ENCODE results near the gene SLC22A17.

SLC22A17 gene

GRCh38 chr14:23364164-23365035 is 11.7 kb upstream of the SLC22A17 start:
- Histone ChIP-seq H3K36me3 (ENCODE audit: control insufficient read depth, low read length) (no peaks in the 10 kb centered on the region), H3K4me1 (ENCODE audit: control insufficient read depth, low read length) (no peaks in the 10 kb centered on the region), H3K9me3 (ENCODE audit: control insufficient read depth, insufficient read depth, low read length) (no peaks in the 10 kb centered on the region), H3K79me2 (ENCODE audit: control insufficient read depth, low read length) (no peaks in the 10 kb centered on the region), H3K4me2 (ENCODE audit: low read length) (no peak overlapping the region), H3K4me3 (ENCODE audit: low read length) (no peak overlapping the region), H3K27me3 (ENCODE audit: control insufficient read depth, low read length) (peaks cover 3% of the 10 kb centered on the region; the same call in 1 of the 2 replicates), H4K20me1 (ENCODE audit: control insufficient read depth, insufficient read depth, low read depth, low read length) (no peaks in the 10 kb centered on the region), H3K27ac (ENCODE audit: low read depth, low read length) (no peak overlapping the region), H3F3A (ENCODE audit: control insufficient read depth, insufficient read depth) (no peaks in the 10 kb centered on the region), H3K9me2 (replicated peaks; ENCODE audit: control insufficient read depth, low read length) (no peaks in the 10 kb centered on the region)
- no peak for TF ChIP-seq EZH2phosphoT487 (IDR thresholded peaks at IDR 0.05; ENCODE audit: borderline replicate concordance, low read length)
- no peak for TF ChIP-seq CTCF (IDR thresholded peaks at IDR 0.05; ENCODE audit: low read depth, low read length, poor library complexity, severe bottlenecking)

DNA sequence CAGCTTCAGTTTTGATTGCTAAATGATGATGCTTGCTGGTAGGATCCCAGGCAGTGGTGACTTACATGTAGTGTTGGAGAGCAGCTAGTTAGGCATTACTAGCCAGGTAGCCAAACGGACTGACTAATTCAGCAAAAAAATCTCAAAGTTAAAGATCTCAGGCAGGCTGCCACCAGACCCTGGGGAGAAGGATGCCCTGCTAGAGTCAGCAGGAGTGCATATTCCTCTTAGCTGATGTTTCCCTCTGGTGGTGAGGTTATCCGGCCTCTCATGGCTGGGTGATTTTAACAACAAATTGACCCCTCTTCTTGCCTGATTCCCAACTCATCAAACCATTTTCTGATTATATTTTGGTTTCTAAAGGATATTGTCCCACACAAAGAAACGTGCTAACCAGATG is 9.5 kb upstream of the SLC22A17 start:
- H3K79me2 ChIP-seq (ENCODE audit: control insufficient read depth, low read length) = no peaks in the 10 kb centered on the region
- TF ChIP-seq EZH2phosphoT487 (IDR thresholded peaks at IDR 0.05; ENCODE audit: borderline replicate concordance, low read length) (no peak), CTCF (IDR thresholded peaks at IDR 0.05; ENCODE audit: low read depth, low read length, poor library complexity, severe bottlenecking) (no peak)
- H3K4me3 ChIP-seq (ENCODE audit: low read length) = no peak overlapping the region
- no peaks in the 10 kb centered on the region for H3K36me3 ChIP-seq (ENCODE audit: control insufficient read depth, low read length)
- no peaks in the 10 kb centered on the region for H3K9me2 ChIP-seq (replicated peaks; ENCODE audit: control insufficient read depth, low read length)
- H3F3A ChIP-seq (ENCODE audit: control insufficient read depth, insufficient read depth) = no peaks in the 10 kb centered on the region
- no peak overlapping the region for H3K27ac ChIP-seq (ENCODE audit: low read depth, low read length)
- H3K27me3 ChIP-seq (ENCODE audit: control insufficient read depth, low read length) = no peaks in the 10 kb centered on the region
- no peaks in the 10 kb centered on the region for H4K20me1 ChIP-seq (ENCODE audit: control insufficient read depth, insufficient read depth, low read depth, low read length)
- no peaks in the 10 kb centered on the region for H3K4me1 ChIP-seq (ENCODE audit: control insufficient read depth, low read length)
- no peak overlapping the region for H3K4me2 ChIP-seq (ENCODE audit: low read length)
- no peaks in the 10 kb centered on the region for H3K9me3 ChIP-seq (ENCODE audit: control insufficient read depth, insufficient read depth, low read length)

DNA sequence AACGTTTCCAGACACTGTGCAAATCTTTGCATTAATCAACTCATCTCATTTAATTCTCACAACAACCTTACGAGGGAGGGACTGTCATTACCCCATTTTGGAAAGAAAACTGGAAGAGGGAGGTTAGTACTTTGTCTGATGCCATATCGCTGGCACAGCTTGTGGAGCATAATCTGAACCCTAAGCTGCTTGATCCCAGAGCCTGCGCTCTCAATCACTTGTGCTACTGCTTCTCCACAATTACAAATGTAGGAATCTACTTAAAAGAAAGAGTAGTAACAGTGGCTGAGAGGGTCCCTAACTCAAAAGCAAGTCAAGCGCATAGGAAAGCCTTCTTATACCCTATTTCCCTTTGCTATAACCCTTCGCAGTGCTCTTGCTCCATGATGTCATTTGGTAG is 9.1 kb upstream of the SLC22A17 start:
- H3K79me2 ChIP-seq (ENCODE audit: control insufficient read depth, low read length) = no peaks in the 10 kb centered on the region
- H3K4me3 ChIP-seq (ENCODE audit: low read length) = no peak overlapping the region
- no peaks in the 10 kb centered on the region for H3K9me3 ChIP-seq (ENCODE audit: control insufficient read depth, insufficient read depth, low read length)
- no peak overlapping the region for H3K4me2 ChIP-seq (ENCODE audit: low read length)
- TF ChIP-seq EZH2phosphoT487 (IDR thresholded peaks at IDR 0.05; ENCODE audit: borderline replicate concordance, low read length) (no peak), CTCF (IDR thresholded peaks at IDR 0.05; ENCODE audit: low read depth, low read length, poor library complexity, severe bottlenecking) (no peak)
- no peaks in the 10 kb centered on the region for H3K9me2 ChIP-seq (replicated peaks; ENCODE audit: control insufficient read depth, low read length)
- no peaks in the 10 kb centered on the region for H4K20me1 ChIP-seq (ENCODE audit: control insufficient read depth, insufficient read depth, low read depth, low read length)
- H3K4me1 ChIP-seq (ENCODE audit: control insufficient read depth, low read length) = no peaks in the 10 kb centered on the region
- no peaks in the 10 kb centered on the region for H3K27me3 ChIP-seq (ENCODE audit: control insufficient read depth, low read length)
- no peaks in the 10 kb centered on the region for H3K36me3 ChIP-seq (ENCODE audit: control insufficient read depth, low read length)
- H3F3A ChIP-seq (ENCODE audit: control insufficient read depth, insufficient read depth) = no peaks in the 10 kb centered on the region
- H3K27ac ChIP-seq (ENCODE audit: low read depth, low read length) = no peak overlapping the region
